Endothelial cell of umbilical vein (primary cell): Measurements from ENCODE around the gene TVP23A. TPM values are rescaled to one million over a fixed set of nuclear protein-coding genes. Genes with fewer than 3 reads are reported as not detected.

Source experiments
- BruUV-seq: library from RNA; stranded (reverse); fragments of 400-500 nt; replicated peaks from 2 replicates; lab custom pipeline; 2021; lab: Mats Ljungman, UMichigan
- CTCF ChIA-PET: fragments of 300-600, 350-600 bp; sonication (Branson Sonifier 250); formaldehyde crosslinking; loops from one replicate; lab custom pipeline; 2021; ENCODE audit warnings: antibody characterized with exemption, inconsistent platforms; lab: Charles Lee
- POLR2A ChIA-PET: fragments of 300-600, 350-600 bp; sonication (Branson Sonifier 250); formaldehyde crosslinking; loops from one replicate; lab custom pipeline; 2021; ENCODE audit warnings: antibody characterized with exemption, inconsistent platforms; lab: Charles Lee
- DNase-seq: peaks from one replicate; pipeline ENCODE4 v3.0.0-alpha.2; 2011; ENCODE audit warnings: low read depth, low spot score
- FAIRE-seq: peaks from 2 replicates; lab custom pipeline; 2011; peaks lifted over from hg19 to GRCh38; lab: Jason Lieb, UNC
- H2AFZ ChIP-seq: 2 replicates; pipeline ENCODE4 v1.6.0; 2012; ENCODE audit warnings: low read depth, low read length, control low read depth, inconsistent platforms
- H3K27ac ChIP-seq: 2 replicates; pipeline ENCODE4 v1.5.1; 2011; ENCODE audit warnings: low read depth, mild to moderate bottlenecking, control low read depth, low read length, moderate library complexity; ENCODE audit not compliant: insufficient read depth
- H3K27me3 ChIP-seq, 2 experiments: 2 replicates each; pipeline versions ENCODE4 v1.6.0 to v1.6.1; 2011; ENCODE audit warnings: low read length in 2 of 2, mixed read lengths in 1 of 2; ENCODE audit not compliant: control insufficient read depth in 2 of 2, insufficient read depth in 2 of 2
- H3K36me3 ChIP-seq, 2 experiments: 2 replicates in 1 of 2; 3 replicates in 1 of 2; pipeline ENCODE4 v1.5.1; 2011; ENCODE audit warnings: low read length in 2 of 2, mild to moderate bottlenecking in 1 of 2, moderate library complexity in 1 of 2; ENCODE audit not compliant: control insufficient read depth in 2 of 2, insufficient read depth in 2 of 2; ENCODE audit errors: extremely low read depth in 1 of 2
- H3K4me1 ChIP-seq: 3 replicates; pipeline ENCODE4 v1.5.1; 2011; ENCODE audit warnings: mild to moderate bottlenecking, low read length; ENCODE audit not compliant: control insufficient read depth, insufficient read depth; ENCODE audit errors: extremely low read depth
- H3K4me2 ChIP-seq: 2 replicates; pipeline ENCODE4 v1.6.1; 2011; ENCODE audit warnings: low read length, control low read depth, mixed read lengths; ENCODE audit not compliant: insufficient read depth
- H3K4me3 ChIP-seq, 3 experiments: fragments of 200-600 bp in 1 of 3; sonication (generic), shearing (Covaris generic) in 1 of 3; replicated peaks in 1 of 3; 2 replicates each; pipeline ENCODE4 v1.5.1; 2011 to 2016; ENCODE audit warnings: control low read depth in 3 of 3, low read length in 3 of 3, mild to moderate bottlenecking in 2 of 3, inconsistent platforms in 1 of 3, low read depth in 1 of 3, moderate library complexity in 1 of 3; ENCODE audit not compliant: insufficient read depth in 1 of 3
- H3K79me2 ChIP-seq: 2 replicates; pipeline ENCODE4 v1.6.0; 2012; ENCODE audit warnings: low read length, inconsistent platforms; ENCODE audit not compliant: control insufficient read depth, insufficient read depth
- H3K9ac ChIP-seq: replicated peaks from 2 replicates; pipeline ENCODE3; 2011; ENCODE audit warnings: low read length, control low read depth; ENCODE audit not compliant: insufficient read depth; ENCODE audit errors: extremely low read depth
- H3K9me1 ChIP-seq: replicated peaks from 3 replicates; pipeline ENCODE4 v1.6.0; 2011; ENCODE audit warnings: mild to moderate bottlenecking, low read length; ENCODE audit not compliant: control insufficient read depth, insufficient read depth; ENCODE audit errors: extremely low read depth
- H3K9me3 ChIP-seq: replicated peaks from 2 replicates; pipeline ENCODE4 v1.5.1; 2012; ENCODE audit warnings: low read length, inconsistent platforms; ENCODE audit not compliant: control insufficient read depth, insufficient read depth
- H4K20me1 ChIP-seq: replicated peaks from 2 replicates; pipeline ENCODE3; 2011; ENCODE audit warnings: mild to moderate bottlenecking, low read length; ENCODE audit not compliant: control insufficient read depth, insufficient read depth; ENCODE audit errors: extremely low read depth
- EZH2 ChIP-seq: IDR thresholded peaks from 2 replicates; pipeline ENCODE4 v1.6.1; 2012; ENCODE audit warnings: borderline replicate concordance, low read depth, mild to moderate bottlenecking, moderate library complexity, low read length, inconsistent platforms; ENCODE audit not compliant: severe bottlenecking
- FOS ChIP-seq: IDR thresholded peaks from 2 replicates; pipeline ENCODE4 v1.6.1; 2011; ENCODE audit warnings: mild to moderate bottlenecking, low read length, moderate library complexity, borderline replicate concordance; ENCODE audit not compliant: insufficient read depth
- GATA2 ChIP-seq: IDR thresholded peaks from 2 replicates; pipeline ENCODE4 v1.7.0; 2011; ENCODE audit warnings: low read depth, mild to moderate bottlenecking, moderate library complexity, mixed read lengths, low read length; ENCODE audit not compliant: insufficient read length, insufficient read depth
- JUN ChIP-seq: IDR thresholded peaks from 2 replicates; pipeline ENCODE4 v1.6.1; 2011; ENCODE audit warnings: borderline replicate concordance, low read depth; ENCODE audit not compliant: insufficient read length, insufficient read depth
- MYC ChIP-seq: IDR thresholded peaks from one replicate; pipeline ENCODE4 v1.6.1; 2011; ENCODE audit warnings: mild to moderate bottlenecking, low read depth, low read length
- POLR2A ChIP-seq: IDR thresholded peaks from 2 replicates; pipeline ENCODE4 v1.6.1; 2012; ENCODE audit warnings: low read depth, mild to moderate bottlenecking, control low read depth, low read length
- POLR2AphosphoS5 ChIP-seq: IDR thresholded peaks from 2 replicates; pipeline ENCODE4 v1.6.1; 2012; ENCODE audit warnings: low read depth, mild to moderate bottlenecking, control low read depth, low read length, moderate library complexity; ENCODE audit not compliant: insufficient read depth
- dilution Hi-C: fragments of 300-500 bp; cut with MboI; formaldehyde crosslinking; loops from one replicate; pipeline ENCODE4 v1.15.0; 2019; ENCODE audit warnings: low sequenced_read_pairs; ENCODE audit not compliant: extremely low pct_ligation_motif_present
- intact Hi-C: fragments of 100-400 bp; cut with micrococcal nuclease; formaldehyde crosslinking; loops from one replicate; pipeline ENCODE4 v1.10.0; 2022
- polyA plus RNA-seq, 4 experiments: library from polyadenylated mRNA; depleted of rRNA in 3 of 4; stranded (reverse) in 3 of 4; unstranded in 1 of 4; fragments of >200 nt; gene quantifications; 2 replicates each; pipeline versions ENCODE4 v1.2.1 to v1.2.3, GENCODE V29; 2011 to 2012; ENCODE audit warnings: missing spikeins in 1 of 4
- total RNA-seq: library from RNA; stranded (reverse); gene quantifications from 2 replicates; pipeline ENCODE4 v1.2.3, GENCODE V29; 2021
- TF ChIP-seq, protein P1 (sequence below): IDR thresholded peaks from 2 replicates; pipeline ENCODE4 v1.6.1; 2011; ENCODE audit not compliant: insufficient read depth, insufficient read length
- TF ChIP-seq, protein P2 (sequence below), 2 donors: IDR thresholded peaks; 1 replicate in 1 of 2; 2 replicates in 1 of 2; pipeline ENCODE4 v1.5.1; 2011; ENCODE audit warnings: low read length in 2 of 2, mild to moderate bottlenecking in 2 of 2, moderate library complexity in 2 of 2, control low read depth in 1 of 2, inconsistent platforms in 1 of 2, low read depth in 1 of 2; ENCODE audit not compliant: insufficient read depth in 1 of 2; ENCODE audit errors: extremely low read depth in 1 of 2

The TVP23A gene
- total and polyA plus RNA-seq, 2 donors (not counting 3 experiments of a cell fraction or from before 2014, with no cell fraction given): not detected

DNA sequence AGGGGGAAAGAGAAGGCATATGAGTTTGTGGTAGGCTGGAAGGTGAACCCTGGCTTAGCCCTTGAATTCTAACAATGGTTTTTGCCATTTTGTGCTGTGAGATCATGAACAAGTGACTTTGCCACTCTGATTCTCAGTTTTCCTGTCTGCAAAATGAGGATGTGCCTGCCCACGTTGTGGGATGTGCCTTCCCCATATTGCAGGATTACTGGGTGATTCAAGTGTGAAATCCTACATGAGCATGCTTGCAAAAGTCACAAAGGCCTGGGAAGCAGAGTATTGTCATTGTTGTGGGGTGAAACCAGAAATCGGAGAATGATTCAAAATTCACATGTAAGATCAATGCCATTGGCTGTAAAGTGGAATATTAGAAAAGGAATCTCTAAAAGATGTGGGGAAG is 28.6 kb upstream of the TVP23A start:
- H3K9me1 ChIP-seq: no peaks in the 10 kb centered on the region
- no peak overlapping the region for H3K4me3 ChIP-seq
- DNase-seq: no peak
- no peaks in the 10 kb centered on the region for H3K4me1 ChIP-seq
- H3K4me2 ChIP-seq: no peak overlapping the region
- dilution Hi-C loops: no loop called here
- no peak for FAIRE-seq
- POLR2A ChIA-PET: no interaction called here
- no peak overlapping the region for H3K27ac ChIP-seq
- no peaks in the 10 kb centered on the region for H3K79me2 ChIP-seq
- H3K9me3 ChIP-seq: no peaks in the 10 kb centered on the region
- TF ChIP-seq, protein P1, sequence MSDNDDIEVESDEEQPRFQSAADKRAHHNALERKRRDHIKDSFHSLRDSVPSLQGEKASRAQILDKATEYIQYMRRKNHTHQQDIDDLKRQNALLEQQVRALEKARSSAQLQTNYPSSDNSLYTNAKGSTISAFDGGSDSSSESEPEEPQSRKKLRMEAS: no peak
- no peak for TF ChIP-seq GATA2
- H3K36me3 ChIP-seq: no peaks in the 10 kb centered on the region
- no peak overlapping the region for H2AFZ ChIP-seq
- no peak overlapping the region for H3K9ac ChIP-seq
- CTCF ChIA-PET: no interaction called here
- intact Hi-C loops: no loop called here
- no peaks in the 10 kb centered on the region for H3K27me3 ChIP-seq
- no TSS peak for BruUV-seq
- no peaks in the 10 kb centered on the region for H4K20me1 ChIP-seq

DNA sequence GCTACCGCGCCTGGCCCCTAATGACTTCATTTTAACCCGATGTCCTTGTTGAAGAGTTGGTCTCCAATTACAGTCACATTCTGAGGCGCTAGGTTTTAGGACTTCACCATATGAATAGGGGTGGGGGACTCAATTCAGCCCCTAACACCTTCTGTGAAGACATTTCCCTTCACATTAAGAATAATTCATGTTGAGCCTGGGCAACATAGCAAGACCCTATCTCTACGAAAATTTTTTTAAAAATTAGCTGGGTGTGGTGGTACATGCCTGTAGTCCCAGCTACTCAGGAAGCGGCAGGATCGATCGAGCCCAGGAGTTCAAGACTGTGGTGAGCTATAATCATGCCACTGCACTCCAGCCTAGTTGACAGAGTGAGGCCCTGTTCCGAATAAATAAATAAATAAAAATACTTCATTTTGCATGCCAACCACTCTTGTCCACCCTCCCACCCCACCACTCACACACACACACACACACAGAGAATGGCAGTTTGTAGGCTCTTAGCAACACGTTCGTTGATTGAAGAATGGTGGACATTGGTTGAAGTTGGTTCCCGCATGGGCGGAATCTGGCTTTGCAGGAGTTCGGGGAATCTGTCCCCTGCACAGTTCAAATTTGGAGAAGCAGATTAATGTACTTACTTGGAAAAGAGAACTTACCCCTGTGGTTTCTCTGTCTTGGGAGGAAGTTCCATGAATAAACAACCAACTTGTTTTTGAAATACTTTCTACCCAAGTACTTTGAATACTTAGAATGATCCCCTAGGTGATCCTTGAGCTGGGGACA is 27.8 kb upstream of the TVP23A start:
- no peaks in the 10 kb centered on the region for H3K4me1 ChIP-seq
- BruUV-seq: no TSS peak
- dilution Hi-C loops (no loop called here), intact Hi-C loops (no loop called here)
- H2AFZ ChIP-seq: no peak overlapping the region
- H3K4me2 ChIP-seq: no peak overlapping the region
- CTCF ChIA-PET: no interaction called here
- no peak overlapping the region for H3K4me3 ChIP-seq
- DNase-seq: no peak
- H3K9me1 ChIP-seq: no peaks in the 10 kb centered on the region
- H3K79me2 ChIP-seq: no peaks in the 10 kb centered on the region
- POLR2A ChIA-PET: no interaction called here
- H3K27me3 ChIP-seq: no peaks in the 10 kb centered on the region
- no peaks in the 10 kb centered on the region for H3K9me3 ChIP-seq
- H3K27ac ChIP-seq: no peak overlapping the region
- H3K36me3 ChIP-seq: no peaks in the 10 kb centered on the region
- no peak overlapping the region for H3K9ac ChIP-seq
- FAIRE-seq: no peak
- no peaks in the 10 kb centered on the region for H4K20me1 ChIP-seq
- TF ChIP-seq, protein P2, sequence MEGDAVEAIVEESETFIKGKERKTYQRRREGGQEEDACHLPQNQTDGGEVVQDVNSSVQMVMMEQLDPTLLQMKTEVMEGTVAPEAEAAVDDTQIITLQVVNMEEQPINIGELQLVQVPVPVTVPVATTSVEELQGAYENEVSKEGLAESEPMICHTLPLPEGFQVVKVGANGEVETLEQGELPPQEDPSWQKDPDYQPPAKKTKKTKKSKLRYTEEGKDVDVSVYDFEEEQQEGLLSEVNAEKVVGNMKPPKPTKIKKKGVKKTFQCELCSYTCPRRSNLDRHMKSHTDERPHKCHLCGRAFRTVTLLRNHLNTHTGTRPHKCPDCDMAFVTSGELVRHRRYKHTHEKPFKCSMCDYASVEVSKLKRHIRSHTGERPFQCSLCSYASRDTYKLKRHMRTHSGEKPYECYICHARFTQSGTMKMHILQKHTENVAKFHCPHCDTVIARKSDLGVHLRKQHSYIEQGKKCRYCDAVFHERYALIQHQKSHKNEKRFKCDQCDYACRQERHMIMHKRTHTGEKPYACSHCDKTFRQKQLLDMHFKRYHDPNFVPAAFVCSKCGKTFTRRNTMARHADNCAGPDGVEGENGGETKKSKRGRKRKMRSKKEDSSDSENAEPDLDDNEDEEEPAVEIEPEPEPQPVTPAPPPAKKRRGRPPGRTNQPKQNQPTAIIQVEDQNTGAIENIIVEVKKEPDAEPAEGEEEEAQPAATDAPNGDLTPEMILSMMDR (IDR thresholded peaks at IDR 0.05; ENCODE audit: extremely low read depth in 1 of 2, insufficient read depth in 1 of 2, low read depth in 1 of 2, low read length in 2 of 2): no peak
- TF ChIP-seq GATA2 (no peak), FOS (no peak), EZH2 (no peak), MYC (no peak), JUN (no peak), POLR2A (no peak), POLR2AphosphoS5 (no peak)
- TF ChIP-seq, protein P1: no peak
